H9 (cell line): ENCODE measurements around the gene OR2T33. TPM values are rescaled to one million over a fixed set of nuclear protein-coding genes. Genes with fewer than 3 reads are reported as not detected.

ENCODE experiments used
- DNase-seq: peaks from one replicate; pipeline ENCODE4 v3.0.0-alpha.2; 2017
- H2AFZ ChIP-seq: one replicate; pipeline ENCODE4 v1.6.1; 2013; ENCODE audit warnings: mild to moderate bottlenecking, low read length, control low read depth, moderate library complexity
- H2AK5ac ChIP-seq: 2 replicates; pipeline ENCODE4 v1.6.1; 2013; ENCODE audit warnings: low read length, control low read depth, mixed read lengths; ENCODE audit not compliant: insufficient read length
- H2BK120ac ChIP-seq: one replicate; pipeline ENCODE4 v1.6.1; 2013; ENCODE audit warnings: low read depth, mild to moderate bottlenecking, low read length, control low read depth, inconsistent platforms; ENCODE audit not compliant: poor library complexity, severe bottlenecking
- H2BK12ac ChIP-seq: 2 replicates; pipeline ENCODE4 v1.6.1; 2013; ENCODE audit warnings: low read length, control low read depth, mixed read lengths, low read depth; ENCODE audit not compliant: insufficient read length
- H2BK15ac ChIP-seq: 2 replicates; pipeline ENCODE4 v1.6.1; 2013; ENCODE audit warnings: low read depth, low read length, control low read depth
- H2BK20ac ChIP-seq: one replicate; pipeline ENCODE4 v1.6.1; 2013; ENCODE audit warnings: low read depth, mild to moderate bottlenecking, low read length, control low read depth, inconsistent platforms; ENCODE audit not compliant: poor library complexity, severe bottlenecking
- H2BK5ac ChIP-seq: 2 replicates; pipeline ENCODE4 v1.6.1; 2013; ENCODE audit warnings: low read length, control low read depth, mixed read lengths; ENCODE audit not compliant: insufficient read length
- H3K14ac ChIP-seq: 2 replicates; pipeline ENCODE4 v1.6.1; 2013; ENCODE audit warnings: low read length, control low read depth; ENCODE audit not compliant: insufficient read depth
- H3K18ac ChIP-seq: 2 replicates; pipeline ENCODE4 v1.6.1; 2013; ENCODE audit warnings: low read depth, mild to moderate bottlenecking, mixed read lengths, low read length, control low read depth; ENCODE audit not compliant: insufficient read length
- H3K23ac ChIP-seq: 2 replicates; pipeline ENCODE4 v1.6.1; 2013; ENCODE audit warnings: low read length, control low read depth, mixed read lengths, low read depth; ENCODE audit not compliant: insufficient read length
- H3K23me2 ChIP-seq: 2 replicates; pipeline ENCODE4 v1.6.1; 2013; ENCODE audit warnings: low read depth, mild to moderate bottlenecking, mixed read lengths, low read length, control low read depth; ENCODE audit not compliant: insufficient read length, poor library complexity, severe bottlenecking
- H3K27ac ChIP-seq: 2 replicates; pipeline ENCODE4 v1.5.1; 2013; ENCODE audit warnings: low read length, control low read depth, mixed read lengths, low read depth; ENCODE audit not compliant: insufficient read length
- H3K27me3 ChIP-seq: 2 replicates; pipeline ENCODE4 v1.6.1; 2013; ENCODE audit warnings: low read length, control low read depth, inconsistent platforms; ENCODE audit not compliant: insufficient read depth
- H3K4ac ChIP-seq: 2 replicates; pipeline ENCODE4 v1.6.1; 2013; ENCODE audit warnings: low read depth, mild to moderate bottlenecking, control low read depth, inconsistent platforms, low read length, moderate library complexity
- H3K4me1 ChIP-seq: 2 replicates; pipeline ENCODE4 v1.6.1; 2013; ENCODE audit warnings: low read length, control low read depth, inconsistent platforms; ENCODE audit not compliant: insufficient read depth
- H3K4me2 ChIP-seq: 2 replicates; pipeline ENCODE4 v1.6.1; 2013; ENCODE audit warnings: low read length, control low read depth, mixed read lengths; ENCODE audit not compliant: insufficient read length, insufficient read depth
- H3K56ac ChIP-seq: 2 replicates; pipeline ENCODE4 v1.6.1; 2013; ENCODE audit warnings: low read depth, mild to moderate bottlenecking, mixed read lengths, low read length, control low read depth; ENCODE audit not compliant: insufficient read length
- H3K79me1 ChIP-seq: 2 replicates; pipeline ENCODE4 v1.6.1; 2013; ENCODE audit warnings: low read depth, mild to moderate bottlenecking, moderate library complexity, low read length, control low read depth, inconsistent platforms; ENCODE audit not compliant: insufficient read depth, poor library complexity, severe bottlenecking
- H3K79me2 ChIP-seq: 2 replicates; pipeline ENCODE4 v1.6.1; 2013; ENCODE audit warnings: low read length, control low read depth, inconsistent platforms; ENCODE audit not compliant: insufficient read depth
- H3K9ac ChIP-seq: 2 replicates; pipeline ENCODE4 v1.6.1; 2013; ENCODE audit warnings: low read length, control low read depth, mixed read lengths; ENCODE audit not compliant: insufficient read length; ENCODE audit errors: extremely low read depth
- H3K9me3 ChIP-seq: one replicate; pipeline ENCODE4 v1.6.1; 2013; ENCODE audit warnings: low read depth, low read length, inconsistent platforms; ENCODE audit not compliant: control insufficient read depth
- H3T11ph ChIP-seq: one replicate; pipeline ENCODE4 v1.6.1; 2013; ENCODE audit warnings: mild to moderate bottlenecking, low read length, control low read depth, inconsistent platforms
- H4K20me1 ChIP-seq: one replicate; pipeline ENCODE4 v1.6.1; 2013; ENCODE audit not compliant: control insufficient read depth, insufficient read length, insufficient read depth
- H4K5ac ChIP-seq: 2 replicates; pipeline ENCODE4 v1.6.1; 2013; ENCODE audit warnings: low read depth, mild to moderate bottlenecking, mixed read lengths, low read length, control low read depth; ENCODE audit not compliant: insufficient read length
- H4K8ac ChIP-seq: replicated peaks from 2 replicates; pipeline ENCODE4 v1.6.1; 2013; ENCODE audit warnings: low read length, control low read depth, mixed read lengths, low read depth; ENCODE audit not compliant: insufficient read length
- H4K91ac ChIP-seq: 2 replicates; pipeline ENCODE4 v1.6.1; 2013; ENCODE audit warnings: low read depth, mild to moderate bottlenecking, moderate library complexity, mixed read lengths, low read length, control low read depth; ENCODE audit not compliant: insufficient read length
- H3K27ac Mint-ChIP-seq, 3 experiments: 2 replicates in 2 of 3; 3 replicates in 1 of 3; pipeline ENCODE4 v1.8.0; 2020 to 2021; ENCODE audit warnings: mixed read lengths in 3 of 3, mild to moderate bottlenecking in 1 of 3, moderate library complexity in 1 of 3
- H3K27me3 Mint-ChIP-seq: 2 replicates; pipeline ENCODE4 v1.8.0; 2021; ENCODE audit warnings: low read depth, mild to moderate bottlenecking, moderate library complexity, mixed read lengths
- H3K36me3 Mint-ChIP-seq, 3 experiments: 2 replicates in 2 of 3; 3 replicates in 1 of 3; pipeline ENCODE4 v1.8.0; 2020 to 2021; ENCODE audit warnings: low read depth in 3 of 3, mixed read lengths in 3 of 3; ENCODE audit not compliant: insufficient read depth in 1 of 3
- H3K4me1 Mint-ChIP-seq, 2 experiments: 2 replicates each; pipeline ENCODE4 v1.8.0; 2020; ENCODE audit warnings: mixed read lengths in 2 of 2
- H3K4me3 Mint-ChIP-seq, 2 experiments: 2 replicates in 1 of 2; 3 replicates in 1 of 2; pipeline ENCODE4 v1.8.0; 2020 to 2021; ENCODE audit warnings: mild to moderate bottlenecking in 2 of 2, mixed read lengths in 2 of 2, moderate library complexity in 1 of 2
- H3K9me3 Mint-ChIP-seq, 2 experiments: 2 replicates in 1 of 2; 3 replicates in 1 of 2; pipeline ENCODE4 v1.8.0; 2020; ENCODE audit warnings: mild to moderate bottlenecking in 2 of 2, mixed read lengths in 2 of 2, moderate library complexity in 1 of 2
- WGBS: extraction: QIAGEN DNeasy Blood & Tissue Kit; methylation state at CpG from one replicate; pipeline ENCODE4 v1.1.7; 2013; ENCODE audit warnings: missing lambda C conversion rate, low lambda C conversion rate, mixed read lengths; ENCODE audit not compliant: insufficient read length; ENCODE audit errors: extremely low coverage; 5-methylcytosine and 5-hydroxymethylcytosine counted together
- total RNA-seq: library from RNA; stranded (reverse); gene quantifications from 2 replicates; pipeline ENCODE4 v1.2.1, GENCODE V29; 2021
- TF ChIP-seq, protein P1 (sequence below): fragments of 200-600 bp; sonication (generic); conservative IDR thresholded peaks from 3 replicates; pipeline ENCODE4 v1.8.0; 2021; ENCODE audit warnings: antibody characterized with exemption, mild to moderate bottlenecking

OR2T33 gene
- total RNA-seq, 1 experiment from 2014 or later: not detected

DNA sequence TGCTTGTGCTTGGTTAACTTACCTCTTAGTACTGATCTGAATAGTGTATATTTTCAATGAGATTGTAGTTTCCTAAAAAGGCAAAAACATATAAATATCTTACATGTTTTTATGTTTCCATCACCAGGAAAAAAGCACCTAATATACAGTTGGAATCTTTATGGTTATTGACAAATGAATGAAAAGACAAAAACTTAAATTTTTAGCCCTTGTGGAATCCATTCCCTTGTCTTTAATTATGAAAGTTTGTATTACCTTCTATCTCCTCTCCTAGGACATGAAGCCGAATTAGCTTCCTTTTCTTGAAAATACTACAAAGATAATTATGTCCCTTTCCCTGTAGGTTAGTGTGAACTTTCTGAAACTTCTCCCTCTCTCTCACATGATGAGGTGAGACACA is 25.5 kb upstream of the OR2T33 start, which contains the start of gene OR2T12:
TSS of gene OR2T12 (minus strand) at position 101 of the 400 bp plus-strand sequence. CDS start 7,846 bp downstream, outside the sequence.
- Histone ChIP-seq H3K23me2 (no peaks in the 10 kb centered on the region), H3K9me3 (peaks cover 39% of the 10 kb centered on the region), H3K18ac (no peak within 1 kb of the TSS), H3K4me2 (no peak within 1 kb of the TSS), H3K79me2 (no peaks in the 10 kb centered on the region), H3K79me1 (no peaks in the 10 kb centered on the region), H2BK15ac (no peak within 1 kb of the TSS), H3K23ac (no peak within 1 kb of the TSS), H2BK5ac (no peak within 1 kb of the TSS), H2AK5ac (no peak within 1 kb of the TSS), H3K14ac (no peak within 1 kb of the TSS), H2BK12ac (no peak within 1 kb of the TSS), H4K91ac (no peak within 1 kb of the TSS), H3T11ph (no peak within 1 kb of the TSS), H3K9ac (no peak within 1 kb of the TSS), H2BK120ac (no peak within 1 kb of the TSS), H3K27ac (no peak within 1 kb of the TSS), H4K20me1 (no peaks in the 10 kb centered on the region), H4K5ac (no peak within 1 kb of the TSS), H3K27me3 (no peaks in the 10 kb centered on the region), H2AFZ (no peak within 1 kb of the TSS), H3K56ac (no peak within 1 kb of the TSS), H3K4ac (no peak within 1 kb of the TSS), H4K8ac (no peak within 1 kb of the TSS), H2BK20ac (no peak within 1 kb of the TSS), H3K4me1 (no peaks in the 10 kb centered on the region)
- Mint-ChIP-seq H3K27me3 (no peaks in the 10 kb centered on the region), H3K36me3 (peaks cover 0 to 14% (median 2%) of the 10 kb centered on the region in 3 experiments; a peak in 5 of 7 replicates), H3K4me3 (no peak within 1 kb of the TSS), H3K9me3 (peaks cover 69 to 78% of the 10 kb centered on the region in 2 experiments), H3K4me1 (no peaks in the 10 kb centered on the region), H3K27ac (no peak within 1 kb of the TSS)
- TF ChIP-seq, protein P1, sequence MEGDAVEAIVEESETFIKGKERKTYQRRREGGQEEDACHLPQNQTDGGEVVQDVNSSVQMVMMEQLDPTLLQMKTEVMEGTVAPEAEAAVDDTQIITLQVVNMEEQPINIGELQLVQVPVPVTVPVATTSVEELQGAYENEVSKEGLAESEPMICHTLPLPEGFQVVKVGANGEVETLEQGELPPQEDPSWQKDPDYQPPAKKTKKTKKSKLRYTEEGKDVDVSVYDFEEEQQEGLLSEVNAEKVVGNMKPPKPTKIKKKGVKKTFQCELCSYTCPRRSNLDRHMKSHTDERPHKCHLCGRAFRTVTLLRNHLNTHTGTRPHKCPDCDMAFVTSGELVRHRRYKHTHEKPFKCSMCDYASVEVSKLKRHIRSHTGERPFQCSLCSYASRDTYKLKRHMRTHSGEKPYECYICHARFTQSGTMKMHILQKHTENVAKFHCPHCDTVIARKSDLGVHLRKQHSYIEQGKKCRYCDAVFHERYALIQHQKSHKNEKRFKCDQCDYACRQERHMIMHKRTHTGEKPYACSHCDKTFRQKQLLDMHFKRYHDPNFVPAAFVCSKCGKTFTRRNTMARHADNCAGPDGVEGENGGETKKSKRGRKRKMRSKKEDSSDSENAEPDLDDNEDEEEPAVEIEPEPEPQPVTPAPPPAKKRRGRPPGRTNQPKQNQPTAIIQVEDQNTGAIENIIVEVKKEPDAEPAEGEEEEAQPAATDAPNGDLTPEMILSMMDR: no peak
- no peak for DNase-seq
- no CpG with 5 or more reads among the region's 1 CpG for WGBS
